Peyer's patch (tissue), 4 donors: ENCODE results near the gene TMEFF1. TPM values are rescaled to one million over a fixed set of nuclear protein-coding genes. Genes with fewer than 3 reads are reported as not detected.

Experiments
- DNase-seq, 3 donors: peaks; one replicate each; pipeline ENCODE4 v3.0.0-alpha.2; 2017 to 2019
- H3K27ac ChIP-seq, 4 donors: fragments of 200-600 bp; sonication (generic); one replicate each; pipeline ENCODE4 v1.5.1; 2016 to 2019
- H3K27me3 ChIP-seq, 2 donors: fragments of 200-600 bp; sonication (generic); one replicate each; pipeline ENCODE4 v1.5.1; 2019
- H3K36me3 ChIP-seq, 3 donors: fragments of 200-600 bp; sonication (generic); one replicate each; pipeline ENCODE4 v1.5.1; 2016 to 2019
- H3K4me1 ChIP-seq, 4 donors: fragments of 200-600 bp; sonication (generic); one replicate each; pipeline ENCODE4 v1.5.1; 2016 to 2019
- H3K4me3 ChIP-seq, 4 donors: fragments of 200-600 bp; sonication (generic); 1 replicate in 3 of 4; 2 replicates in 1 of 4; pipeline ENCODE4 v1.5.1; 2016 to 2019; ENCODE audit warnings: mild to moderate bottlenecking in 1 of 4
- H3K9me3 ChIP-seq, 4 donors: fragments of 200-600 bp; sonication (generic); one replicate each; pipeline ENCODE4 v1.5.1; 2016 to 2019; ENCODE audit warnings: mild to moderate bottlenecking in 1 of 4
- POLR2A ChIP-seq, 2 donors: fragments of 450-650 bp; IDR thresholded peaks; one replicate each; pipeline ENCODE4 v1.5.1; 2017; ENCODE audit warnings: antibody characterized with exemption in 2 of 2, mild to moderate bottlenecking in 2 of 2, moderate library complexity in 2 of 2
- total RNA-seq, 4 donors: library from RNA; depleted of rRNA; stranded (reverse); fragments of >200 nt; gene quantifications; one replicate each; pipeline ENCODE4 v1.1.0, GENCODE V29; 2016
- TF ChIP-seq, protein P1 (sequence below), 6 experiments: fragments of 450-650 bp in 4 of 6; fragments of 200-600 bp in 2 of 6; sonication (generic) in 1 of 6; IDR thresholded peaks; one replicate each; pipeline ENCODE4 v1.5.1; 2017 to 2019; ENCODE audit warnings: antibody characterized with exemption in 6 of 6, mild to moderate bottlenecking in 3 of 6, moderate library complexity in 1 of 6

TMEFF1 gene
- total RNA-seq, 4 donors from 2014 or later: 0.40 TPM; not detected in 3

GRCh38 chr9:100485196-100485595 lies 12.2 kb downstream of the TMEFF1 start:
- DNase-seq: no peak
- no peaks in the 10 kb centered on the region for H3K9me3 ChIP-seq
- no peak overlapping the region for H3K4me3 ChIP-seq
- no peaks in the 10 kb centered on the region for H3K27me3 ChIP-seq
- H3K4me1 ChIP-seq: no peaks in the 10 kb centered on the region
- no peak overlapping the region for H3K27ac ChIP-seq
- no peaks in the 10 kb centered on the region for H3K36me3 ChIP-seq
- TF ChIP-seq, protein P1, sequence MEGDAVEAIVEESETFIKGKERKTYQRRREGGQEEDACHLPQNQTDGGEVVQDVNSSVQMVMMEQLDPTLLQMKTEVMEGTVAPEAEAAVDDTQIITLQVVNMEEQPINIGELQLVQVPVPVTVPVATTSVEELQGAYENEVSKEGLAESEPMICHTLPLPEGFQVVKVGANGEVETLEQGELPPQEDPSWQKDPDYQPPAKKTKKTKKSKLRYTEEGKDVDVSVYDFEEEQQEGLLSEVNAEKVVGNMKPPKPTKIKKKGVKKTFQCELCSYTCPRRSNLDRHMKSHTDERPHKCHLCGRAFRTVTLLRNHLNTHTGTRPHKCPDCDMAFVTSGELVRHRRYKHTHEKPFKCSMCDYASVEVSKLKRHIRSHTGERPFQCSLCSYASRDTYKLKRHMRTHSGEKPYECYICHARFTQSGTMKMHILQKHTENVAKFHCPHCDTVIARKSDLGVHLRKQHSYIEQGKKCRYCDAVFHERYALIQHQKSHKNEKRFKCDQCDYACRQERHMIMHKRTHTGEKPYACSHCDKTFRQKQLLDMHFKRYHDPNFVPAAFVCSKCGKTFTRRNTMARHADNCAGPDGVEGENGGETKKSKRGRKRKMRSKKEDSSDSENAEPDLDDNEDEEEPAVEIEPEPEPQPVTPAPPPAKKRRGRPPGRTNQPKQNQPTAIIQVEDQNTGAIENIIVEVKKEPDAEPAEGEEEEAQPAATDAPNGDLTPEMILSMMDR (IDR thresholded peaks at IDR 0.05): no peak
- TF ChIP-seq POLR2A (IDR thresholded peaks at IDR 0.05): no peak

- Histone ChIP-seq H3K27me3 (no peaks in the 10 kb centered on the region), H3K27ac (no peak overlapping the region), H3K4me3 (no peak overlapping the region), H3K36me3 (no peaks in the 10 kb centered on the region), H3K9me3 (no peaks in the 10 kb centered on the region), H3K4me1 (no peaks in the 10 kb centered on the region)
- DNase-seq: no peak
- TF ChIP-seq, protein P1 (IDR thresholded peaks at IDR 0.05): no peak
- TF ChIP-seq POLR2A (IDR thresholded peaks at IDR 0.05): no peak
Measured at GRCh38 chr9:100486479-100487176, 13.7 kb downstream of the TMEFF1 start.

DNA sequence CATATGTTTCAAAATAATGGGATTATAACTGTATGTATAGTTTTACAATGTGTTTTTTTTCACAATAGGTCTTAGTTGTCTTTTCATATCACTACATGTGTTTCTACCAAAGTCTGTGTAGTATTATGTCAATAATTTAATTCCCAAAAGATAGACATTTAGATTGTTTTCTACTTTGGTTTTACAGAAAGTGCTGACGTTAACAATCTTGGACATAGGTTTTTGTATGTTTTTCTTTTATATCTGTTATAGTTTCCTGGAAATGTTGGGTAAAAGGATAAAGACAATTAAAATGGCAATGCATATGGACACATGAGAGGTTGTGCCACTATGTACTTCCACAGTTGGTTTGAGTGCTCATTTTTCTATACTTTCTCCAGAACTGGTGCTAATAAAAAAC lies 15.2 kb downstream of the TMEFF1 start:
- DNase-seq: no peak
- Histone ChIP-seq H3K27ac (no peak overlapping the region), H3K27me3 (no peaks in the 10 kb centered on the region), H3K36me3 (no peaks in the 10 kb centered on the region), H3K9me3 (no peaks in the 10 kb centered on the region), H3K4me1 (no peaks in the 10 kb centered on the region), H3K4me3 (no peak overlapping the region)
- no peak for TF ChIP-seq POLR2A (IDR thresholded peaks at IDR 0.05)
- TF ChIP-seq, protein P1 (IDR thresholded peaks at IDR 0.05): no peak

- Histone ChIP-seq H3K36me3 (no peaks in the 10 kb centered on the region), H3K27me3 (no peaks in the 10 kb centered on the region), H3K4me3 (no peak overlapping the region), H3K4me1 (no peaks in the 10 kb centered on the region), H3K27ac (no peak overlapping the region), H3K9me3 (no peaks in the 10 kb centered on the region)
- no peak for DNase-seq
- no peak for TF ChIP-seq POLR2A (IDR thresholded peaks at IDR 0.05)
Measured at GRCh38 chr9:100489836-100490235, 16.9 kb downstream of the TMEFF1 start.

DNA sequence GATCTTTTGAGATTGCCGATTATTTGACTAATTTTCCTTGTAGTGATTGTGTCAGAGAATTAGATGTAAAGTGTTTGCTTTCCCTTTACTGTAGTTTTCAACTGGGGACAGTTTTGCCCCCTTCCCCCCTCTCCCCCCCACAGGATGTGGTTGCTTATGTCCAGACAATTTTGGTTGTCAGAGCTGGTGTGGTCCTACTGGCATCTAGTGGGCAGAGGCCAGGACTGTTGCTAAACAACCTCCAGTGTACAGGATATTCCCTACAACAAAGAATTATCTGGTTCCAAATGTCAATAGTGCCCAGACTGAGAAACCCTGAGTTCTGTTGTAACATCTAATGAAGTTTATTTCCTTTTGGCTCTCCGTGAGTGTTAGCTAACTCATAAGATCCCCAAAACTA lies 20.0 kb downstream of the TMEFF1 start:
- no peak for TF ChIP-seq POLR2A (IDR thresholded peaks at IDR 0.05)
- H3K9me3 ChIP-seq: no peaks in the 10 kb centered on the region
- no peak for DNase-seq
- H3K4me3 ChIP-seq: no peak overlapping the region
- H3K27me3 ChIP-seq: no peaks in the 10 kb centered on the region
- H3K36me3 ChIP-seq: no peaks in the 10 kb centered on the region
- H3K27ac ChIP-seq: no peak overlapping the region
- no peaks in the 10 kb centered on the region for H3K4me1 ChIP-seq

DNA sequence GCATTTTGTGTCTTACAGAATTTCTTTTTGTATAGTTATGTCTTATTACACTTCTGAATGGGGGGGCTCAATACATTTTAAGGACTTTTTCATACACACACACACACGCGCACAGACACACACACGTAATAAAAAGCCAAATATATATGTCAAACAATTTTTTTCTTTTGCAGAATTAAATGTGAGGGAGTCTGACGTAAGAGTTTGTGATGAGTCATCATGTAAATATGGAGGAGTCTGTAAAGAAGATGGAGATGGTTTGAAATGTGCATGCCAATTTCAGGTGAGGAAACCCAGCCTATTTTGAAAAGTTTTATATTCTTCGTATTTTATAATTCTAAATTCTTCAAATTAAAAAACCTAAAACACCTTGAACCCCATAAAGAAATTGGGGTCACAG lies 25.6 kb downstream of the TMEFF1 start:
- no peak overlapping the region for H3K4me3 ChIP-seq

More for the DNA sequence above, 25.6 kb downstream of the TMEFF1 start:
- Histone ChIP-seq H3K4me1 (no peaks in the 10 kb centered on the region), H3K9me3 (no peaks in the 10 kb centered on the region), H3K27ac (no peak overlapping the region), H3K27me3 (no peaks in the 10 kb centered on the region), H3K36me3 (no peaks in the 10 kb centered on the region)
- TF ChIP-seq, protein P1 (IDR thresholded peaks at IDR 0.05): no peak
- TF ChIP-seq POLR2A (IDR thresholded peaks at IDR 0.05): no peak
- no peak for DNase-seq
